ENCODE measurements around the gene HLCS.

HLCS gene

DNA sequence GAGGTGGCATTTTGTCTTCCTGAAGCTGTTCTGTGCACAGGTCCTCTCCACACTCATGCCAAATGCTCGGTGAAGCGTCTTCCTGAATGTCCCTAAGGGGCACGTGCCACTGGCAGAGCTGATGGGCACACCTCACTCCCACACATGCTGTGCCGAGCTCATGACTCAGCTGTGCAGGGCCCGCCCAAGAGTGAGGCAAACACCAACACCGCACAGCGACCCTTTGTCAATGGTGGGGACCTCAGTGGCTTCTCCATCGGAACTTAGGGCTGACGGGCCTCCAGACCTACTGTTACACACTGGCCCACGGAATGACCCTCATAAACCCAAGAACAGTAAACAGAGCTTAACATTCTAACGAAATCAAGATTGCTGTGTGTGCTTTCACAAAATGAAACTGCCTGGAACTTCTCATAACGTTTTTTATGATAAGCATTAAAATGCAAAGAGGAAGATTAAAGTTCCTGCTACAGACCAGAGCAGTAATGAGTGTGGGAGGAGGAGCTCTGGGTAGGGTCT is 178.3 kb downstream of the HLCS start:
- H3K9me3 ChIP-seq (ENCODE audit: control insufficient read depth, insufficient read depth, low read length): no peaks in the 10 kb centered on the region
- peaks cover 7% of the 10 kb centered on the region; the same call in 1 of the 2 replicates for H3K4me1 ChIP-seq (ENCODE audit: insufficient read depth, low read length)
- no peak overlapping the region for H3K9ac ChIP-seq (ENCODE audit: low read depth, low read length)
- H3K36me3 ChIP-seq (ENCODE audit: insufficient read depth, low read length): no peaks in the 10 kb centered on the region

DNA sequence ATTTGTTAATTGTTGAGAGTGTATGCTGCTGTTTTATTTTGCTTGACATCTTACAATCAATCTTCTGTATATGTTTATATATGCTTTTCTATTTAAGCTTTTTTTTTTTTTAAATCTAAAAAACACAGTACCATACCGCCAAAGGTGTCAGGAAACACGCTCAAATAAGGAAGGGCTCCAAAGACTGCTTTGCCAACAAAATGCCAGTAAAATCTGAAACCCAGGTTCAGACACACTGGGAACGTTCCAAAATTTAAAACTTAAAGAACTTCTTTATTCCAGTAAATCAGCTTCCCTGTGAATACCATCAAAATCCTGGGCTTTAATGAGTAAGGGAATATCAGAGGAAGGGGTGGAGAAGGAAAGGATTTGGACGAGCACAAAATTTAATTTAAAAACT is 180.3 kb downstream of the HLCS start:
- Histone ChIP-seq H3K4me1 (ENCODE audit: insufficient read depth, low read length) (peaks cover 7% of the 10 kb centered on the region; the same call in 1 of the 2 replicates), H3K9ac (ENCODE audit: low read depth, low read length) (no peak overlapping the region)

DNA sequence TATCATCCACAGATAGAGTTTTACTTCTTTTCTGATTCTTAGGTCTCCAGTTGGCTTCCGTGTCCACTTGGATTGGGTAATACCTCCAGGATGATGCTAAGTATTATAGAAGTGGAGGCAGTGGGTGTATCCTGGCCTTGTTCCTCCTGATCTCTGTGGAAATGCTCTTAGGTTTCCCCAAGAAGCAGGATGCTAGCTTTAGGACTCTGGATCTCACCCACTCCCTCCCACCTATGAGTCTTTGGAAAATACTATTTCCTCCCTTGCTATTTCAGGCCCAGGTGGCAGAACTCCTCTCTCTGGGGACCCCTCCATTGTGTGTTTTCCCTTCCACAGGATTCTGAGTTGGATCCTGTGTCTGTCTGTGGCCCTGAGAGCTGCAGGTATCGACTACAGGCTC is 180.9 kb downstream of the HLCS start:
- no peaks in the 10 kb centered on the region for H3K36me3 ChIP-seq (ENCODE audit: insufficient read depth, low read length)
- peaks cover under 1% of the 10 kb centered on the region; the same call in 1 of the 2 replicates for H3K9me3 ChIP-seq (ENCODE audit: control insufficient read depth, insufficient read depth, low read length)
- H3K9ac ChIP-seq (ENCODE audit: low read depth, low read length): no peak overlapping the region
- H3K4me1 ChIP-seq (ENCODE audit: insufficient read depth, low read length): peaks cover 7% of the 10 kb centered on the region; the same call in 1 of the 2 replicates

More for the DNA sequence above, 180.3 kb downstream of the HLCS start:
- Histone ChIP-seq H3K9me3 (ENCODE audit: control insufficient read depth, insufficient read depth, low read length) (no peaks in the 10 kb centered on the region), H3K36me3 (ENCODE audit: insufficient read depth, low read length) (no peaks in the 10 kb centered on the region)

DNA sequence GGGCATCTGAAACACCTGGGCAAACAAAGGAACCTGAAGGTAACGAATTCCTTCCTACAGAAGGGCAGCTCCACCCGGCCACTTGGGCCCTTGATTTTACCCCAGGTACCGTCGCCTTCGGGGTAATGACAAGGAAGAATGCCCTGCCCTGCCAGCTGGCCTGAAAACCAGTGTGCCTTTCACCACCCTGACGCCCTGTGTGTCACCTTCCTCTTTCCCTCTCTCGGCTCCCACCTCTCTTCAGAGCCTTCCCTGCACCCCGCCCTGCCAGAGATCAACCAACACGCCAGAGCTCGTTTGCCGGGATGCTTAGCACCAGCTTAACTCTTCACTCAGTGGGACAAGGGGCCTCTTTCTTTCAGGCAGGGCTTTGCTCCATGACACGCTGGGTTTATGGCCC is 181.5 kb downstream of the HLCS start:
- no peaks in the 10 kb centered on the region for H3K36me3 ChIP-seq (ENCODE audit: insufficient read depth, low read length)
- H3K9ac ChIP-seq (ENCODE audit: low read depth, low read length): no peak overlapping the region
- H3K4me1 ChIP-seq (ENCODE audit: insufficient read depth, low read length): peaks cover 7% of the 10 kb centered on the region; the same call in 1 of the 2 replicates
- peaks cover 3% of the 10 kb centered on the region for H3K9me3 ChIP-seq (ENCODE audit: control insufficient read depth, insufficient read depth, low read length)

DNA sequence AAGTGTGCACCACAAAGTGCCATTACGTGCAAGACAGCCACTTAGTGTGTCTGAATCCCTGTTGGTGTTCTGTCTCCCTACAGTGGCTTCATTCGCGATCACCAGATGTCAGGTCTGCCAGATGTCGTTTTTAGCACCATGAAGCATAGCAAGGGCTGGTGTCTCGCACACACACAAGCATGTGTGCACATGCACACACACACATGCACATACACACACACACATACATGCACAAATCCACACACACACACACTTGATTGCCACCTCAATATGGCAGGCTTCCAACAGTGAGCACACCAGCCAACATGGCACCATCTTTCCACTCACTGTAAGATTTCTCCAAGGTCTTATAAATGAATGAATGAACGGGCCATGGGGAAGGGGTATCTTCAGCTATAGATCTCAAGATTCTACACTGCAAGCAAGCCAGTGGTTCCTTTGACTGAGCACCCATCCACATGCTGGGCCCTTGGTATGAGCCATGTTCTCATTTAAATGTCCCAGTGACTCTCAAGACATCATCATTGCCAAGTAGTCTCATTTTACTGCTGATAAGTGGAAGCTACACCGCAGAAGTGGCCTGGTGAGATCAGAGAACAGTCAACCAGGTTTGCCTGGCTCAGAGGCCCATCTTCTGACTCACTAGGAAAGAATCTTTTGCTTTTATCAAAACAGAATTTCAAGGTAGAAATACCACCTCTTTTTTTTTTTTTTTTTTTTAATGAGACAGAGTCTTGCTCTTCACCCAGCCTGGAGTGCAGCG is 182.7 kb downstream of the HLCS start:
- peaks cover 8% of the 10 kb centered on the region for H3K9me3 ChIP-seq (ENCODE audit: control insufficient read depth, insufficient read depth, low read length)
- no peak overlapping the region for H3K9ac ChIP-seq (ENCODE audit: low read depth, low read length)
- peaks cover 7% of the 10 kb centered on the region; the same call in 1 of the 2 replicates for H3K4me1 ChIP-seq (ENCODE audit: insufficient read depth, low read length)
- H3K36me3 ChIP-seq (ENCODE audit: insufficient read depth, low read length): no peaks in the 10 kb centered on the region

DNA sequence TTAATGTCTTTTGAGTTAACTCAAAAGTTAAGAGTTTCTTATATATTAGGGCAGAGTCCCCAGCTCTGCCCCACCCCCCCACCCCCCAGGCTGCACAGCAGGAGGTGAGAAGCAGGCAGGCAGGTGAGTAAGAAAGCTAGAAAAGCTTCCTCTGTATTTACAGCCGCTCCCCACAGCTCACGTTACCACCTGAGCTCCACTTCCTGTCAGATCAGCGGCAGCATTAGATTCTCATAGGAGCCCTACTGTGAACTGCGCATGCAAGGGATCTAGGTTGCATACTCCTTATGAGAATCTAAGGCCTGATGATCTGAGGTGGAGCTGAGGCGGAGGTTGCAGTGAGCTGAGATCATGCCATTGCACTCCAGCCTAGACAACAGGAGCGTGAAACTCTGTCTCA is 185.6 kb downstream of the HLCS start:
- Histone ChIP-seq H3K9me3 (ENCODE audit: control insufficient read depth, insufficient read depth, low read length) (peaks cover 8% of the 10 kb centered on the region), H3K36me3 (ENCODE audit: insufficient read depth, low read length) (no peaks in the 10 kb centered on the region), H3K9ac (ENCODE audit: low read depth, low read length) (no peak overlapping the region), H3K4me1 (ENCODE audit: insufficient read depth, low read length) (peaks cover 7% of the 10 kb centered on the region; the same call in 1 of the 2 replicates)

DNA sequence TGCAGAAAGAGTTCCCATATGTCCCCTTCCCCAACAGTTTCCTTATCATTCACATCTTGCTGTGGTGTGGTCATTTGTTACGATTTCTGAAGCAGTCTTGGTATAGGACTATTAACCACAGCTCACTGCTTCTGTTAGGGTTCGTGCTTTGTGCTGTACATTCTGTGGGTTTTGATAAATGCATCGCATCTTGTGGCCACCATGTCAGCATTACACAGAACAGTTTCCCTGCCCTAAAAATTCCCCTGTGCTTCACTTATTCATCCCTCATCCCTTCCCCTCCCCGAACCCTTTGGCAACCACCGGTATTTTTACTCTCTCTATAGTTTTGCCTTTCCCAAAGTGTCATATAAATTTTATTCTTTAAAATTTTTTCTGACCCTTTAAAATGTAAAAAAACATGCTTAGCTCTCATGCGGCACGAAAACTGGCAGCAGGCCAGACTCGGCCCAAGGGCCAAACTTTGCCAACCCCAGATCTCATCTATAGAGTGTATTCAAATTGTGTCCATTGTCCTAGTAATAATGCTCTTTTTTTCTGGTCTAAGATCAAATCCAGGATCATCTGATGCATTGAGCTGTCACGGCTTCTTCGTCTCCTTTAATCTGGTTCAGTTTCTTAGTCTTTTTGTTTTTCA is 189.4 kb downstream of the HLCS start:
- Histone ChIP-seq H3K4me1 (ENCODE audit: insufficient read depth, low read length) (no peaks in the 10 kb centered on the region), H3K9me3 (ENCODE audit: control insufficient read depth, insufficient read depth, low read length) (peaks cover 8% of the 10 kb centered on the region), H3K36me3 (ENCODE audit: insufficient read depth, low read length) (no peaks in the 10 kb centered on the region), H3K9ac (ENCODE audit: low read depth, low read length) (no peak overlapping the region)

DNA sequence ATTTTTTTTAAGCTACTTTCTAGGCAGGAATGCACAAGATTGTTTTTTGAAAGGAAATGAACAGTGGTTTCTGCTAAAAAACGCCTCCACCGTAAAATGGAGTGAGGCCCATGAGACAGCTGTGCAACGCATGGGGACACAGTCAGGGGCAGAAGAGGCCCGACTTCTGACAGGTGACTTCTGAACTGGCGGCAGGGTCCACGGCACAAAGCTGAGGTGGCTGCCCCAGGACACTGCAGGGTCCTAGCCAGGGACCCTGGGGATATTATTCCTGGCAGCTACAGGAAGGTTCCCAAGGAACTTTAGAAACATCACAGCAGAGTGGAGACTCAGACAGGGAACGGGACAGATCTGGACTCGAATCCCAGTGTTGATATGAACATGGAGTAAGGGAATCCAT is 192.5 kb downstream of the HLCS start:
- no peaks in the 10 kb centered on the region for H3K4me1 ChIP-seq (ENCODE audit: insufficient read depth, low read length)
- no peaks in the 10 kb centered on the region for H3K36me3 ChIP-seq (ENCODE audit: insufficient read depth, low read length)
- no peaks in the 10 kb centered on the region for H3K9me3 ChIP-seq (ENCODE audit: control insufficient read depth, insufficient read depth, low read length)
- H3K9ac ChIP-seq (ENCODE audit: low read depth, low read length): no peak overlapping the region

DNA sequence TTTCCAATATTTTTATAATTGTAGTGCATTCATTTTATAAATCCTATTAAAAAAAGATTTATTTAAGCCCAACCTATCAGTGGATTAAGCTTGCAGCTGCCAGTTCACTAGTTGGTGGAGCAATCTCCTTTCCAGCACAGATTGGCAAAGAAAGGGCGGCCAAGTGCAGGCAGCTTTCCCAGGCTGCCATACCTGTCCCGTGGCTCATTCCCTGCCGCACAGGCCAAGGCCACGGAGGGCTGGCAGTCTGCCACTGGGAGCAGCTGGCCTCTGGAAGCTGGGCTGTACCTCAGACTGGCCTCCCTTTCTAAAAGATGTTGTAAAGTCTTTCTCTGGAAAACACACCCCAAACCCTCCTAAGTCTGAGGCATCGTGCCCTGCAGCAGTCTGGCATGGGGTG is 193.4 kb downstream of the HLCS start:
- H3K36me3 ChIP-seq (ENCODE audit: insufficient read depth, low read length): no peaks in the 10 kb centered on the region
- no peaks in the 10 kb centered on the region for H3K9me3 ChIP-seq (ENCODE audit: control insufficient read depth, insufficient read depth, low read length)
- no peaks in the 10 kb centered on the region for H3K4me1 ChIP-seq (ENCODE audit: insufficient read depth, low read length)
- no peak overlapping the region for H3K9ac ChIP-seq (ENCODE audit: low read depth, low read length)

DNA sequence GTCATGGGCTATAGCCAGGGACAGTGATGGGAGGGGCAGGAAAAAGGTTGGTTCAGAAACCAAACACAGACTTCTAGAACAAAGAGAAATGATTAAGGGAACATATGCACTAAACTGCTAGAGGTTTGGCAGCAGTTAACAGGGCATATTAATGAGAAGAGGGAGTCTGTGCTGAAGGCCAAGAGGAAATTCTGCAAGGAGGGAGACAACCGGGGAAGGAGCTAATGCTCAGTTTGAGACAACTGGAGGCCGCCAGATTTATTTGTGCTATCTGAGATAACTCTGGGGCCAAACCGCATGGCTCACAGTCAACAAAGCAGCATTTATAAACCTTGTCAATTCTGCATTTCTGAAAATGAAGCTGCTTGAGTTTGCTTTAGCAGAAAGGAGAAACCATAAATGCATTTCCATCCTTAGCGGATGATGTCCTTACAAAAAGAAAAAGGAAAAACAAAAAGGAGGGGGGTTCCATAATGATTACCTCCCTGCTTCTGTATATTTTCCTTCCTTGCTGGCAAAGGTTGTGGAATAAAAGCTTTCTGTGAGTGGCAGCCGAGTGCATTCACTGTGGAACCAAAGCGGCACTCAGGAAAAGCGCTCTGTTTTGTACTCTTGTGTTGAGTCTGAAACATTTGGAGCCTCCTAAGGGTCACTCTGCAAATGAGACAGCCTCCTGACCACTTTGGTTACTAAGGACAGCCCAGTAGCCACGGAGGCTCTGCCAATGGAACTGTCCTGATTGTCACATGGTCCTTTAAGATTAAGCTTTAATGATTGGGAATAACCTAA is 197.2 kb downstream of the HLCS start:
- H3K4me1 ChIP-seq (ENCODE audit: insufficient read depth, low read length): no peaks in the 10 kb centered on the region
- H3K9me3 ChIP-seq (ENCODE audit: control insufficient read depth, insufficient read depth, low read length): no peaks in the 10 kb centered on the region
- no peak overlapping the region for H3K9ac ChIP-seq (ENCODE audit: low read depth, low read length)
- H3K36me3 ChIP-seq (ENCODE audit: insufficient read depth, low read length): no peaks in the 10 kb centered on the region

DNA sequence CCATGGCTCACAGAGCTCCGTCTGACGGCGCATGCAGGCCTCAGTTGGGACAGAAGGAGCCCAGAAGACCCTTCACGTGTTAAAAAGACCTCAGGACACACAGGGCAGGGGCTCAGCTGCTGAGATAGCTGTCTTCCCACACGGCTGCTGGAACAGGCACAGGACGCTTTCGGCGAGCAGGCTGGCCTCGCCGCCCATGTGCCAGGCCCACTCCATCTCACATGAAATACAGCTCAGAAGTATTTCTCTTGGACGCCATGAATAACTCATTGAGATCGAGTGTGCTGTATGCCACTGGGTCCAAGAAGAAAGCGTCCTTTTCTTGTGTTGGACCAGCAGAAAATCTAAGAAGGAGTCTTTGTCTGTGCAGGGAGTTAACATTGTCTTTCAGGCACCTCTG is 198.0 kb downstream of the HLCS start:
- Histone ChIP-seq H3K9ac (ENCODE audit: low read depth, low read length) (no peak overlapping the region), H3K9me3 (ENCODE audit: control insufficient read depth, insufficient read depth, low read length) (no peaks in the 10 kb centered on the region), H3K36me3 (ENCODE audit: insufficient read depth, low read length) (no peaks in the 10 kb centered on the region)

DNA sequence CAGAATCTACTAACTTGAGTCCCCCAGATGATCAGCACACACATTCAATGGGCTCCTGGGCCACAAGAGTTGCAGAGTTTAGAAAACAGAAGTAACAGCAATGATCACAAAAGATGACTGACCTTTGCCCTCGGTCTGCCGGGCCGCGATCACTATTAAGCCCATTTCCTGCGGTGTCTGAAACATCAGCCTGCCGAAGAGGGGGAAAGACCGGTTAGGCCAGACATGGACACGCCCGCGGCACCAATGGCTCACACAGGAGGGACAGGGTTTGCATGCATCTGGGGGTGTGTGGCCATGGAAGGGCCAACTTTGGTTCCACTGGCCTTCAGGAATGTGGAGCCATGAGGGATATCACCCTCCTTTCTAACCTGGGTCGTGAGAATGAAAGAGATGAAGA is 199.4 kb downstream of the HLCS start:
- H3K9me3 ChIP-seq (ENCODE audit: control insufficient read depth, insufficient read depth, low read length): no peaks in the 10 kb centered on the region
- no peak overlapping the region for H3K9ac ChIP-seq (ENCODE audit: low read depth, low read length)
- no peaks in the 10 kb centered on the region for H3K4me1 ChIP-seq (ENCODE audit: insufficient read depth, low read length)
- no peaks in the 10 kb centered on the region for H3K36me3 ChIP-seq (ENCODE audit: insufficient read depth, low read length)

More for the DNA sequence above, 198.0 kb downstream of the HLCS start:
- no peaks in the 10 kb centered on the region for H3K4me1 ChIP-seq (ENCODE audit: insufficient read depth, low read length)

DNA sequence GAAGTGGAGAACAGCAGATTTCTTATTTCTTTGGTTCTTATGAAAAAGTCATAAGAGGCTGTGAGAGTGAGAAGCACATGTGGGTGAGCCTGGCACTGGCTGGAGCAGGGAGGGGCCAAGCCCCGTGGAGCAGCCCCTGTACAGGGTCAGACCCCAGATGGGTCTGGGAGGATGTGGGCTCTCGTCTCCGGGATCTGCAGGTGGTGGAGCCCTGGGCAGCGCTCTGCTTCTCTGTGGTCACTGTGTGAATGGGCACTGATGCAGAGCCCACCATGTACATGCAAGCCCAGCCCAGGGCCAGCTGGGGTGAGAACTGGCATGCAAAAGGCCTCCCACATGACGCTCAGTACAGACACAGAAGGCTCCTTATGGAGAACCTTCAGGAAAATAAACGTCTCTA is 200.0 kb downstream of the HLCS start:
- no peak overlapping the region for H3K9ac ChIP-seq (ENCODE audit: low read depth, low read length)
- H3K36me3 ChIP-seq (ENCODE audit: insufficient read depth, low read length): no peaks in the 10 kb centered on the region
- H3K4me1 ChIP-seq (ENCODE audit: insufficient read depth, low read length): no peaks in the 10 kb centered on the region
- no peaks in the 10 kb centered on the region for H3K9me3 ChIP-seq (ENCODE audit: control insufficient read depth, insufficient read depth, low read length)

DNA sequence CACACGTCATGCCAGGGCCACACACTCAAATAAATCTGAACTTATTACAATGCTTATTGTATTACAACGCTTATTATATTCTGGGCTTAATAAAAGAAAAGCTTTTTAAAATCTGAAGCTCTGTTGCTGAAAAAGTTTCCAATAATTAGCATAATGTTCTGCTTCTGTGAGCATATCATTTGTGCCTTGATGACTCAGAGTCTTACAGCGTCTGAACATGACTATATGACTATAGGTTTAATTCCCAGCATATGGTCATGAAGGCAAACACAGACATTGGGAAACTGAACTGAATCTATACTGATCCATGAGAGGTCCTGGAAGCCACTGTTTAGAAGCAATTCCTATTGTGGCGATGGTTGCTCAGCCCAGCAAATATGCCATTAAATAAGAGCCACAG is 201.2 kb downstream of the HLCS start:
- Histone ChIP-seq H3K9me3 (ENCODE audit: control insufficient read depth, insufficient read depth, low read length) (no peaks in the 10 kb centered on the region), H3K9ac (ENCODE audit: low read depth, low read length) (no peak overlapping the region), H3K4me1 (ENCODE audit: insufficient read depth, low read length) (no peaks in the 10 kb centered on the region), H3K36me3 (ENCODE audit: insufficient read depth, low read length) (no peaks in the 10 kb centered on the region)
